ENCODE data around the gene CES4A.
A peak's percentile ranks its signal among the peaks of the same experiment; 100 is the strongest.

DNA sequence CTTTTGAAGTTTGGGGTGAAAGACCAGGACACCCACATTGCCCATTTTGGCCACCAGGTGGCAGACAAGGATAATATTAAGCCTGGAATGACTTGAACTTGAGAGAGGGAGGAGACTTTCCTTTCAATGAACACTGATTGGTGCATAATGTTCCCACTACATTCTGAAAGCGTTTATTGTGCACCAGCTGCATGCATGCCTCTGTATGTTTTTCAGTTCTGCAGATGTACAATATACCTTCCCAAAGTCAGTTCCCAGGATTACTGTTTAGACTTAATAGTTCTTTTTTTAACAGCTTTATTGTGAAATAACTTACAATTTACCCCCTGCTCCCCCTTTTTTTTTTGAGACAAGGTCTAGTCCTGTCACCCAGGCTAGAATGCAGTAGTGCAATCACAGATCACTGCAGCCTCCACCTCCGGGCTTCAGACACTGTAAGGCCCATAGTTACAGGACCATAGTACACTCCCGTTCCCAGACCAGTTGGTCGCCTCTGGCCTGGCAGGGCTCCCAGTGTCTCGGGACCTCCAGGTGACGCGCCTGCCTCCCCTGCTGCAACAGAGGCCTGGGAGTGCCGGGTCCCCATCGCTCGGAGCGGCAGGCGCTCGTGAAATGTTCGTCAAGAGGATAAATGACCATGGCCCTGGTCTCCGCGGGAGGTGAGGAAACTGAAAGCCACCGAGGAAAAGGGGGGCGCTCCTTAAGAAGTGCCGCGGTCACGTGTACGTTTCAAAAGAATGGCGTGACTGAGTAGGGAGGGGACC, 40.9 kb upstream of the CES4A start:
- TF ChIP-seq EP300 (IDR thresholded peaks at IDR 0.05) (no peak), POLR2A (IDR thresholded peaks at IDR 0.05) (no peak)
- TF ChIP-seq, protein P1, sequence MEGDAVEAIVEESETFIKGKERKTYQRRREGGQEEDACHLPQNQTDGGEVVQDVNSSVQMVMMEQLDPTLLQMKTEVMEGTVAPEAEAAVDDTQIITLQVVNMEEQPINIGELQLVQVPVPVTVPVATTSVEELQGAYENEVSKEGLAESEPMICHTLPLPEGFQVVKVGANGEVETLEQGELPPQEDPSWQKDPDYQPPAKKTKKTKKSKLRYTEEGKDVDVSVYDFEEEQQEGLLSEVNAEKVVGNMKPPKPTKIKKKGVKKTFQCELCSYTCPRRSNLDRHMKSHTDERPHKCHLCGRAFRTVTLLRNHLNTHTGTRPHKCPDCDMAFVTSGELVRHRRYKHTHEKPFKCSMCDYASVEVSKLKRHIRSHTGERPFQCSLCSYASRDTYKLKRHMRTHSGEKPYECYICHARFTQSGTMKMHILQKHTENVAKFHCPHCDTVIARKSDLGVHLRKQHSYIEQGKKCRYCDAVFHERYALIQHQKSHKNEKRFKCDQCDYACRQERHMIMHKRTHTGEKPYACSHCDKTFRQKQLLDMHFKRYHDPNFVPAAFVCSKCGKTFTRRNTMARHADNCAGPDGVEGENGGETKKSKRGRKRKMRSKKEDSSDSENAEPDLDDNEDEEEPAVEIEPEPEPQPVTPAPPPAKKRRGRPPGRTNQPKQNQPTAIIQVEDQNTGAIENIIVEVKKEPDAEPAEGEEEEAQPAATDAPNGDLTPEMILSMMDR (IDR thresholded peaks at IDR 0.05), result peak; percentile 69 to 92 (median 86)
